CD14-positive monocyte (primary cell): ENCODE results near the gene SKIL. TPM values are rescaled to one million over a fixed set of nuclear protein-coding genes. Genes with fewer than 3 reads are reported as not detected.

Source experiments
- DNase-seq, 3 donors: peaks; one replicate each; pipeline ENCODE4 v3.0.0-alpha.2; 2011 to 2022
- H2AFZ ChIP-seq: 2 replicates; pipeline ENCODE4 v1.6.0; 2012; ENCODE audit warnings: mild to moderate bottlenecking, low read depth, low read length, inconsistent platforms; ENCODE audit not compliant: insufficient read depth, poor library complexity, severe bottlenecking
- H3K27ac ChIP-seq, 2 donors: 1 replicate in 1 of 2; 2 replicates in 1 of 2; pipeline ENCODE4 v1.5.1; 2012 to 2013; ENCODE audit warnings: low read length in 2 of 2, control low read depth in 1 of 2, inconsistent platforms in 1 of 2, low read depth in 1 of 2, mild to moderate bottlenecking in 1 of 2
- H3K27me3 ChIP-seq, 2 donors: one replicate each; pipeline versions ENCODE4 v1.6.0 to v1.6.1; 2011 to 2013; ENCODE audit warnings: low read length in 2 of 2; ENCODE audit not compliant: control insufficient read depth in 2 of 2, insufficient read depth in 2 of 2
- H3K36me3 ChIP-seq, 2 donors: replicated peaks in 1 of 2; 1 replicate in 1 of 2; 2 replicates in 1 of 2; pipeline versions ENCODE4 v1.5.1 to v1.6.1; 2012 to 2013; ENCODE audit warnings: low read length in 2 of 2, control low read depth in 1 of 2, inconsistent platforms in 1 of 2, mild to moderate bottlenecking in 1 of 2; ENCODE audit not compliant: insufficient read depth in 2 of 2, control insufficient read depth in 1 of 2
- H3K4me1 ChIP-seq, 2 donors: 1 replicate in 1 of 2; 2 replicates in 1 of 2; pipeline versions ENCODE4 v1.5.1 to v1.6.1; 2012 to 2013; ENCODE audit warnings: low read length in 2 of 2, control low read depth in 1 of 2, inconsistent platforms in 1 of 2, mild to moderate bottlenecking in 1 of 2, moderate library complexity in 1 of 2; ENCODE audit not compliant: insufficient read depth in 2 of 2, control insufficient read depth in 1 of 2
- H3K4me2 ChIP-seq: replicated peaks from 2 replicates; pipeline ENCODE3; 2012; ENCODE audit warnings: low read length, moderate library complexity, mild to moderate bottlenecking; ENCODE audit not compliant: poor library complexity, severe bottlenecking; ENCODE audit errors: extremely low read depth
- H3K4me3 ChIP-seq, 3 experiments: fragments of 200-600 bp in 1 of 3; sonication (generic) in 1 of 3; replicated peaks in 1 of 3; 1 replicate in 2 of 3; 2 replicates in 1 of 3; pipeline ENCODE4 v1.5.1; 2011 to 2013; ENCODE audit warnings: low read length in 3 of 3, mild to moderate bottlenecking in 3 of 3, control low read depth in 2 of 3, low read depth in 2 of 3, inconsistent platforms in 1 of 3, moderate library complexity in 1 of 3
- H3K79me2 ChIP-seq: 2 replicates; pipeline ENCODE4 v1.6.0; 2012; ENCODE audit warnings: mild to moderate bottlenecking, control low read depth, inconsistent platforms, low read length, moderate library complexity; ENCODE audit not compliant: insufficient read depth
- H3K9ac ChIP-seq: 2 replicates; pipeline ENCODE4 v1.6.0; 2017; ENCODE audit warnings: low read length, mild to moderate bottlenecking; ENCODE audit not compliant: insufficient read depth, poor library complexity, severe bottlenecking
- H3K9me3 ChIP-seq, 2 donors: replicated peaks in 1 of 2; 1 replicate in 1 of 2; 2 replicates in 1 of 2; pipeline versions ENCODE4 v1.5.1 to v1.6.1; 2012 to 2013; ENCODE audit warnings: low read length in 2 of 2, control low read depth in 1 of 2; ENCODE audit not compliant: control insufficient read depth in 1 of 2, insufficient read depth in 1 of 2
- H4K20me1 ChIP-seq: 2 replicates; pipeline ENCODE4 v1.6.0; 2012; ENCODE audit warnings: mild to moderate bottlenecking, low read length, control low read depth, moderate library complexity; ENCODE audit not compliant: insufficient read depth
- H3K27ac Mint-ChIP-seq, 7 donors: one replicate each; pipeline ENCODE4 v1.8.0; 2020; ENCODE audit warnings: mild to moderate bottlenecking in 7 of 7, mixed read lengths in 7 of 7, moderate library complexity in 6 of 7, inconsistent platforms in 2 of 7
- H3K27me3 Mint-ChIP-seq, 3 donors: one replicate each; pipeline ENCODE4 v1.8.0; 2021 to 2022; ENCODE audit warnings: low read depth in 3 of 3, mild to moderate bottlenecking in 3 of 3, mixed read lengths in 3 of 3, moderate library complexity in 3 of 3, inconsistent platforms in 1 of 3
- H3K36me3 Mint-ChIP-seq, 2 donors: one replicate each; pipeline ENCODE4 v1.8.0; 2020; ENCODE audit warnings: mixed read lengths in 2 of 2, inconsistent platforms in 1 of 2, mild to moderate bottlenecking in 1 of 2
- H3K4me1 Mint-ChIP-seq: one replicate; pipeline ENCODE4 v1.8.0; 2020; ENCODE audit warnings: mild to moderate bottlenecking, mixed read lengths
- H3K4me3 Mint-ChIP-seq, 2 donors: one replicate each; pipeline ENCODE4 v1.8.0; 2020; ENCODE audit warnings: mild to moderate bottlenecking in 2 of 2, mixed read lengths in 2 of 2, moderate library complexity in 1 of 2
- H3K9me3 Mint-ChIP-seq, 7 donors: one replicate each; pipeline ENCODE4 v1.8.0; 2020 to 2022; ENCODE audit warnings: mixed read lengths in 7 of 7, mild to moderate bottlenecking in 6 of 7, moderate library complexity in 6 of 7, inconsistent platforms in 2 of 7
- CTCF ChIP-seq: fragments of 200-600 bp; IDR thresholded peaks from one replicate; pipeline ENCODE4 v1.8.0; 2022; ENCODE audit warnings: antibody characterized with exemption, mild to moderate bottlenecking
- WGBS: methylation state at CpG from one replicate; pipeline ENCODE4 v1.1.5; 2013; ENCODE audit warnings: missing lambda C conversion rate; ENCODE audit not compliant: insufficient coverage; 5-methylcytosine and 5-hydroxymethylcytosine counted together
- intact Hi-C, 2 donors: fragments of 100-400 bp; cut with micrococcal nuclease; formaldehyde crosslinking; loops; one replicate each; pipeline versions ENCODE4 v1.15.0 to v1.15.1; 2023
- polyA plus RNA-seq, 3 donors: library from polyadenylated mRNA; depleted of rRNA in 1 of 3; unstranded in 2 of 3; stranded (reverse) in 1 of 3; fragments of 300-500 nt in 2 of 3; fragments of >200 nt in 1 of 3; fragmentation: Illumina TruSeq in 2 of 3; gene quantifications; 1 replicate in 2 of 3; 2 replicates in 1 of 3; pipeline ENCODE4 v1.2.3, GENCODE V29; 2012 to 2021

Gene SKIL
- polyA plus RNA-seq, 3 donors: 7.5 to 13.4 (median 9.2) TPM

GRCh38 chr3:170359178-170359704, 1.7 kb downstream of the SKIL start:
- H3K27me3 ChIP-seq: no peaks in the 10 kb centered on the region
- Mint-ChIP-seq H3K27me3 (peaks cover 3 to 11% (median 3%) of the 10 kb centered on the region in 3 donors), H3K9me3 (peaks cover 0 to 5% (median 3%) of the 10 kb centered on the region in 7 donors), H3K27ac (peak overlapping the region in 2 of 7 donors; percentile 25 to 94), H3K4me1 (peaks cover 45% of the 10 kb centered on the region), H3K4me3 (peak overlapping the region; percentile 88 to 95), H3K36me3 (peaks cover 31 to 34% of the 10 kb centered on the region in 2 donors)
- H3K9ac ChIP-seq: no peak overlapping the region
- TF ChIP-seq CTCF: no peak
- no peaks in the 10 kb centered on the region for H3K9me3 ChIP-seq
- H3K4me2 ChIP-seq: peak overlapping the region; percentile 90
- H2AFZ ChIP-seq: no peak overlapping the region
- DNase-seq: no peak
- H3K4me3 ChIP-seq: peak overlapping the region in 1 of 3 experiments; percentile 83
- intact Hi-C loops: loop anchor here (5.0 to 10.0 kb wide), 3 partner anchors 42 to 587 kb away; partner anchors contain the start of genes MYNN (in 2 of the 2) and PRKCI (in 1 of the 2)
- no peaks in the 10 kb centered on the region for H3K79me2 ChIP-seq
- WGBS: 93% methylated on average over 13 of the region's 20 CpGs
- H4K20me1 ChIP-seq: peaks cover 55% of the 10 kb centered on the region
- H3K4me1 ChIP-seq: peaks cover 34 to 46% of the 10 kb centered on the region in 2 donors
- H3K27ac ChIP-seq: no peak overlapping the region
- peaks cover 0 to 5% of the 10 kb centered on the region in 2 donors for H3K36me3 ChIP-seq

GRCh38 chr3:170360466-170360865, 3.0 kb downstream of the SKIL start:
- no peak for TF ChIP-seq CTCF
- intact Hi-C loops: loop anchor here in 1 of 2 donors (10.0 kb wide), 1 partner anchor 176 kb away; the partner anchor contains the start of gene PHC3
- Mint-ChIP-seq H3K4me1 (peaks cover 43% of the 10 kb centered on the region), H3K27ac (peak overlapping the region in 1 of 7 donors; percentile 58), H3K9me3 (peaks cover 0 to 5% (median 3%) of the 10 kb centered on the region in 7 donors), H3K4me3 (peak overlapping the region in 1 of 2 donors; percentile 26), H3K27me3 (peaks cover 3 to 11% (median 4%) of the 10 kb centered on the region in 3 donors), H3K36me3 (peaks cover 34 to 36% of the 10 kb centered on the region in 2 donors)
- no peak overlapping the region for H2AFZ ChIP-seq
- peaks cover 28 to 36% of the 10 kb centered on the region in 2 donors for H3K4me1 ChIP-seq
- peak overlapping the region; percentile 39 for H3K4me2 ChIP-seq
- no peak overlapping the region for H3K27ac ChIP-seq
- H3K36me3 ChIP-seq: peaks cover 0 to 5% of the 10 kb centered on the region in 2 donors
- H4K20me1 ChIP-seq: peaks cover 67% of the 10 kb centered on the region
- peak overlapping the region in 1 of 3 experiments; percentile 44 for H3K4me3 ChIP-seq
- no peaks in the 10 kb centered on the region for H3K27me3 ChIP-seq
- H3K9ac ChIP-seq: no peak overlapping the region
- no peak for DNase-seq
- whole genome bisulfite sequencing: 100% methylated on average over 2 of the region's 5 CpGs
- no peaks in the 10 kb centered on the region for H3K9me3 ChIP-seq
- no peaks in the 10 kb centered on the region for H3K79me2 ChIP-seq
